Vagina (tissue), 2 donors: ENCODE results near the gene ZFP3. TPM values are rescaled to one million over a fixed set of nuclear protein-coding genes. Genes with fewer than 3 reads are reported as not detected.

Experiments
- DNase-seq, 2 donors: peaks; one replicate each; pipeline ENCODE4 v3.0.0-alpha.2; 2017; ENCODE audit errors: extremely low spot score in 2 of 2
- H3K27ac ChIP-seq: fragments of 200-600 bp; sonication (generic); one replicate; pipeline ENCODE4 v1.5.1; 2019
- H3K27me3 ChIP-seq: fragments of 200-600 bp; sonication (generic); one replicate; pipeline ENCODE4 v1.5.1; 2019
- H3K36me3 ChIP-seq, 2 donors: fragments of 200-600 bp; sonication (generic); one replicate each; pipeline ENCODE4 v1.5.1; 2017 to 2019
- H3K4me1 ChIP-seq: fragments of 200-600 bp; sonication (generic); one replicate; pipeline ENCODE4 v1.5.1; 2019
- H3K4me3 ChIP-seq, 2 donors: fragments of 200-600 bp; sonication (generic); 1 replicate in 1 of 2; 2 replicates in 1 of 2; pipeline ENCODE4 v1.5.1; 2016 to 2019
- H3K9me3 ChIP-seq: fragments of 200-600 bp; sonication (generic); one replicate; pipeline ENCODE4 v1.5.1; 2019
- CTCF ChIP-seq, 3 experiments: fragments of 450-650 bp in 2 of 3; fragments of 200-600 bp in 1 of 3; sonication (generic) in 1 of 3; IDR thresholded peaks; one replicate each; pipeline ENCODE4 v1.5.1; 2017 to 2019; ENCODE audit warnings: antibody characterized with exemption in 3 of 3, mild to moderate bottlenecking in 2 of 3, moderate library complexity in 2 of 3
- POLR2A ChIP-seq, 2 donors: fragments of 450-650 bp; IDR thresholded peaks; one replicate each; pipeline ENCODE4 v1.6.1; 2017; ENCODE audit warnings: antibody characterized with exemption in 2 of 2, mild to moderate bottlenecking in 2 of 2, moderate library complexity in 2 of 2
- POLR2AphosphoS5 ChIP-seq, 2 donors: sonication (generic); formaldehyde crosslinking; IDR thresholded peaks; one replicate each; pipeline ENCODE4 v1.9.0; 2017; ENCODE audit warnings: antibody characterized with exemption in 2 of 2, mild to moderate bottlenecking in 2 of 2, low read depth in 1 of 2; ENCODE audit not compliant: insufficient read depth in 1 of 2
- intact Hi-C: fragments of 100-400 bp; cut with DNase I; formaldehyde crosslinking; loops from one replicate; pipeline ENCODE4 v1.15.1; 2023
- total RNA-seq: library from RNA; depleted of rRNA; stranded (reverse); fragments of >200 nt; gene quantifications from one replicate; pipeline ENCODE4 v1.2.3, GENCODE V29; 2016

ZFP3 gene
- total RNA-seq, 1 donor from 2014 or later: 3.4 TPM

DNA sequence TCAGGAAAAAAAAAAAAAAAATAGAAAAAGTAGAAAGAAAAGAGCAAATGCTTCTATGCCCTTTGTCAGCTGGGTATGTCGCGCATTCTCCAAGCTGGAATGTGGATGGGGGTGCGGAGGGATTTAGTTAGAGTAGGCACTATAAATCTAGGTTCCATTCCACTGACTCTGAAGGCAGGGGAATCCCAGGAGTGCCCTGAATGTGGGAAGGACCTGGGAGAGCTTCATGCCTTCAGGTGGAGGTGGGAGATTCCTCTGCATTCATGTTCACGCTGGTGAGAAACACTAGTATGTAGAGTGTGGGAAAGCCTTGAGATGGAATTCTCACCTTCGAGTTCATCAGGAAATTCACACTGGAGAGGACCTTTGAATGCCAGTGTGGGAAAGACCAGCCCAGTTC lies 21.0 kb downstream of the ZFP3 start:
- H3K4me3 ChIP-seq: no peak overlapping the region
- no peak for DNase-seq
- intact Hi-C loops: no loop called here
- no peaks in the 10 kb centered on the region for H3K27me3 ChIP-seq
- no peak overlapping the region for H3K27ac ChIP-seq
- H3K4me1 ChIP-seq: peaks cover 15% of the 10 kb centered on the region
- no peak for TF ChIP-seq POLR2A (IDR thresholded peaks at IDR 0.05)
- TF ChIP-seq CTCF (IDR thresholded peaks at IDR 0.05): no peak
- no peak for TF ChIP-seq POLR2AphosphoS5 (IDR thresholded peaks at IDR 0.05; ENCODE audit: insufficient read depth in 1 of 2, low read depth in 1 of 2)
- peaks cover 8% of the 10 kb centered on the region for H3K9me3 ChIP-seq
- no peaks in the 10 kb centered on the region for H3K36me3 ChIP-seq

GRCh38 chr17:5100832-5101231 lies 22.6 kb downstream of the ZFP3 start:
- H3K9me3 ChIP-seq: peaks cover 3% of the 10 kb centered on the region
- no peak overlapping the region for H3K27ac ChIP-seq
- H3K36me3 ChIP-seq: peaks cover 0 to 1% of the 10 kb centered on the region in 2 donors
- no peak overlapping the region for H3K4me3 ChIP-seq
- H3K4me1 ChIP-seq: peaks cover 15% of the 10 kb centered on the region
- TF ChIP-seq CTCF (IDR thresholded peaks at IDR 0.05): no peak
- no peak for TF ChIP-seq POLR2A (IDR thresholded peaks at IDR 0.05)
- no peak for TF ChIP-seq POLR2AphosphoS5 (IDR thresholded peaks at IDR 0.05; ENCODE audit: insufficient read depth in 1 of 2, low read depth in 1 of 2)
- intact Hi-C loops: no loop called here
- no peak for DNase-seq
- H3K27me3 ChIP-seq: no peaks in the 10 kb centered on the region

GRCh38 chr17:5110816-5111215 lies 32.5 kb downstream of the ZFP3 start:
- Histone ChIP-seq H3K4me3 (peak overlapping the region; percentile 75 to 84), H3K27ac (peak overlapping the region; percentile 76), H3K36me3 (peaks cover 0 to 27% of the 10 kb centered on the region in 2 donors), H3K4me1 (peaks cover 23% of the 10 kb centered on the region), H3K27me3 (no peaks in the 10 kb centered on the region), H3K9me3 (no peaks in the 10 kb centered on the region)
- no peak for TF ChIP-seq CTCF (IDR thresholded peaks at IDR 0.05)
- no peak for TF ChIP-seq POLR2A (IDR thresholded peaks at IDR 0.05)
- no peak for TF ChIP-seq POLR2AphosphoS5 (IDR thresholded peaks at IDR 0.05; ENCODE audit: insufficient read depth in 1 of 2, low read depth in 1 of 2)
- DNase-seq: no peak
- intact Hi-C loops: no loop called here

GRCh38 chr17:5111402-5112204 lies 33.3 kb downstream of the ZFP3 start, which contains the start of gene ZNF232:
Gene ZNF232 (minus strand): TSS chr17:5111878. CDS start chr17:5111822, 56 bp downstream.
- H3K4me3 ChIP-seq: peak within 1 kb of the TSS; percentile 75 to 84
- peak within 1 kb of the TSS; percentile 76 for H3K27ac ChIP-seq
- peaks cover 0 to 19% of the 10 kb centered on the region in 2 donors for H3K36me3 ChIP-seq
- no peaks in the 10 kb centered on the region for H3K27me3 ChIP-seq
- no peaks in the 10 kb centered on the region for H3K9me3 ChIP-seq
- DNase-seq: no peak
- intact Hi-C loops: no loop called here
- peak in 1 of 2 donors; percentile 20 for TF ChIP-seq POLR2A (IDR thresholded peaks at IDR 0.05)
- TF ChIP-seq CTCF (IDR thresholded peaks at IDR 0.05): peak in 1 of 3 experiments; percentile 31
- peak; percentile 87 to 98 for TF ChIP-seq POLR2AphosphoS5 (IDR thresholded peaks at IDR 0.05; ENCODE audit: insufficient read depth in 1 of 2, low read depth in 1 of 2)
- H3K4me1 ChIP-seq: peaks cover 23% of the 10 kb centered on the region
